ENCODE results near the gene STRC. TPM values are rescaled to one million over a fixed set of nuclear protein-coding genes. Genes with fewer than 3 reads are reported as not detected.
"Not testable (repeated sequence)": the region's sequence is repeated elsewhere in the genome, so short reads cannot be mapped to it uniquely, and the experiment has no call there.

Gene STRC
- 1.4 TPM for total RNA-seq

- not testable (repeated sequence) for DNase-seq (ENCODE audit: low spot score)
Observed at GRCh38 chr15:43618700-43619099, at the start of gene STRC. STRC (minus strand) TSS chr15:43618800; CDS start chr15:43618722, 78 bp downstream.

- DNase-seq (ENCODE audit: low spot score): not testable (repeated sequence)
Observed at GRCh38 chr15:43666177-43666576, 47.6 kb upstream of the STRC start.

GRCh38 chr15:43663333-43663732 lies 44.7 kb upstream of the STRC start:
- DNase-seq (ENCODE audit: low spot score): not testable (repeated sequence)

GRCh38 chr15:43662293-43662692 lies 43.7 kb upstream of the STRC start:
- DNase-seq (ENCODE audit: low spot score): not testable (repeated sequence)

- DNase-seq (ENCODE audit: low spot score): not testable (repeated sequence)
Observed at GRCh38 chr15:43659727-43660126, 41.1 kb upstream of the STRC start.

- not testable (repeated sequence) for DNase-seq (ENCODE audit: low spot score)
Observed at GRCh38 chr15:43649430-43649926, 30.9 kb upstream of the STRC start.

GRCh38 chr15:43648649-43649429 lies 30.2 kb upstream of the STRC start, which contains the start of gene CATSPER2:
CATSPER2 (minus strand) TSS chr15:43648844; CDS start chr15:43648061, 783 bp downstream.
- no peak for DNase-seq (ENCODE audit: low spot score)

- not testable (repeated sequence) for DNase-seq (ENCODE audit: low spot score)
Observed at GRCh38 chr15:43638464-43639204, 20.0 kb upstream of the STRC start.

GRCh38 chr15:43626937-43627336 lies 8.3 kb upstream of the STRC start:
- DNase-seq (ENCODE audit: low spot score): not testable (repeated sequence)

- no peak for DNase-seq (ENCODE audit: low spot score)
Observed at GRCh38 chr15:43625106-43625505, 6.5 kb upstream of the STRC start.

- not testable (repeated sequence) for DNase-seq (ENCODE audit: low spot score)
Observed at GRCh38 chr15:43622068-43622799, 3.6 kb upstream of the STRC start.

- DNase-seq (ENCODE audit: low spot score): not testable (repeated sequence)
Observed at GRCh38 chr15:43617750-43618149, 850 bp downstream of the STRC start.

- peak; percentile 44 for DNase-seq (ENCODE audit: low spot score)
Observed at GRCh38 chr15:43602233-43602632, 16.4 kb downstream of the STRC start.

- not testable (repeated sequence) for DNase-seq (ENCODE audit: low spot score)
Observed at GRCh38 chr15:43600200-43600599, 18.4 kb downstream of the STRC start.

GRCh38 chr15:43599131-43599530 lies 19.5 kb downstream of the STRC start:
- DNase-seq (ENCODE audit: low spot score): not testable (repeated sequence)

GRCh38 chr15:43593328-43594190 lies 25.0 kb downstream of the STRC start, which contains the start of gene CKMT1B:
CKMT1B (plus strand) TSS chr15:43594027; CDS start chr15:43594219, 192 bp downstream.
- DNase-seq (ENCODE audit: low spot score): not testable (repeated sequence)

- DNase-seq (ENCODE audit: low spot score): not testable (repeated sequence)
Observed at GRCh38 chr15:43592841-43593240, 25.8 kb downstream of the STRC start.

- DNase-seq (ENCODE audit: low spot score): not testable (repeated sequence)
Observed at GRCh38 chr15:43589778-43590466, 28.7 kb downstream of the STRC start, which contains the start of gene PPIP5K1. PPIP5K1 (minus strand) TSS chr15:43590208; CDS start chr15:43584504, 5,704 bp downstream.

- DNase-seq (ENCODE audit: low spot score): not testable (repeated sequence)
Observed at GRCh38 chr15:43574607-43575006, 44.0 kb downstream of the STRC start.

GRCh38 chr15:43566615-43567014 lies 52.0 kb downstream of the STRC start:
- DNase-seq (ENCODE audit: low spot score): not testable (repeated sequence)

Data from ureter (tissue), 1 donor.